GM12801 (cell line): ENCODE measurements around the gene CCDC121.

Experiments
- CTCF ChIP-seq: IDR thresholded peaks from one replicate; pipeline ENCODE4 v1.5.1; 2011; ENCODE audit warnings: control low read depth; ENCODE audit not compliant: insufficient read length; ENCODE audit errors: extremely low read depth

Gene CCDC121

GRCh38 chr2:27606611-27607010 lies 22.2 kb downstream of the CCDC121 start:
- TF ChIP-seq CTCF = no peak

- no peak for TF ChIP-seq CTCF
Observed at GRCh38 chr2:27596627-27597026, 32.2 kb downstream of the CCDC121 start.

- TF ChIP-seq CTCF = no peak
Observed at GRCh38 chr2:27593240-27593639, 35.6 kb downstream of the CCDC121 start.

GRCh38 chr2:27591745-27592144 lies 37.1 kb downstream of the CCDC121 start:
- no peak for TF ChIP-seq CTCF

GRCh38 chr2:27588308-27588707 lies 40.5 kb downstream of the CCDC121 start:
- no peak for TF ChIP-seq CTCF

- TF ChIP-seq CTCF = no peak
Observed at GRCh38 chr2:27587025-27587424, 41.8 kb downstream of the CCDC121 start.

GRCh38 chr2:27584597-27584996 lies 44.2 kb downstream of the CCDC121 start:
- TF ChIP-seq CTCF = no peak

- TF ChIP-seq CTCF = no peak
Observed at GRCh38 chr2:27583390-27583915, 45.4 kb downstream of the CCDC121 start.
